GM08714 (cell line): ENCODE data around the gene HES2.

Experiments used
- H3K4me3 ChIP-seq: fragments of 200-500 bp; sonication (Bioruptor generic); 2 replicates; pipeline ENCODE4 v1.5.1; 2014; ENCODE audit warnings: mild to moderate bottlenecking, low read length, inconsistent platforms
- ZNF274 ChIP-seq: IDR thresholded peaks from 2 replicates; pipeline ENCODE4 v1.6.1; 2012; ENCODE audit warnings: mild to moderate bottlenecking, low read depth, low read length

The HES2 gene

DNA sequence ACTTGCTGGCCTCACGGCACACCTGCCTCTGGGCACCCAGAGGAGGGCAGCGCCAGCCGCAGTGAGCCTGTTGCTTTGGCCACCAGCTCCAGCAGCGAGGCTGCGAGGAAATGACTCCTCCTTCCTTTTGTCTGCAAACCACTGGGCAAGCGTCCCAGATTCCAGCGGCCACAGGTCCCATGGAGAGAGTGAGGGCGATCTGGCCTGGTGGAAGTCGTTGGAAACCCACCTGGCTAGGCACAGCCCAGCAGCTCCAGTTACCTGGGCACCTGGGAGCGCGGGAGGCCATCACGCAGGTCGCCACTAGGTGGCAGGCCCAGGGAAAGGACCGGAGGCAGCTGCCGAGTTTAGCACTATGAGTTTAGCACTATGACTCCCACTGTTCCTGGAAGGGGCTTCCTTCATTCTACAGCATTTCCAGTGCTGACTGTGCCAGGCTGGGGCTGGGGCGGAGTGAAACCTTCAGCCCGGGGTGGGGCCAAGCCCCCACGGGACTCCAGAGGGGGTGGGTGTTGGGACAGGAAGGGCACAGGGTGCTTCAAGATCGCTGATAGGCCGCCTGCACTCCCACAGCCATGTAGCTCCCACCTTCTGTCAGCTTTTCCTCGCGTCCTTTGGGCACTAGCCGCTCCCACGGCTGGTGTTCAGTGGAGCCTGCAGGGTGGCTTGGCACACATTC, 3.7 kb upstream of the HES2 start:
- no peak overlapping the region for H3K4me3 ChIP-seq
- no peak for TF ChIP-seq ZNF274

DNA sequence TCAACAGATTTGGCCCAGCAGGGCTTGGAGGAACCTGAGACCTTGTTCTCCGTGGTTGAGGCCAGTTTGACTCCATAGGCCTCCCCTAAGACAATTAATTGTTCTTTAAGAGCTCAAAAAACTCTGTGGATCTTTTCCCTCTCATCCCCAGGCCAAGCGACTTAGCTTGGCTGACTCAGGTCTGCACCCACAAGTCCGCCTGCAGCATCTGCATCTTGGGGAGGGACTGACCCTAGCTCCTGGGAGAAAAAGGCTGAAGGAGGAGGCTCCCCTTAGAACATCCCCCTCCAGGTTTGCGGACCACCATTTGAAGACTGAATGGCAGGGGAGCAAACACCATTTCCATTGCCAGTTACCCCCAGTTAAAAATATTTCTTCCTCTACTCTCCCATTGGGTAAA, 1.5 kb upstream of the HES2 start:
- H3K4me3 ChIP-seq: no peak overlapping the region
- no peak for TF ChIP-seq ZNF274

DNA sequence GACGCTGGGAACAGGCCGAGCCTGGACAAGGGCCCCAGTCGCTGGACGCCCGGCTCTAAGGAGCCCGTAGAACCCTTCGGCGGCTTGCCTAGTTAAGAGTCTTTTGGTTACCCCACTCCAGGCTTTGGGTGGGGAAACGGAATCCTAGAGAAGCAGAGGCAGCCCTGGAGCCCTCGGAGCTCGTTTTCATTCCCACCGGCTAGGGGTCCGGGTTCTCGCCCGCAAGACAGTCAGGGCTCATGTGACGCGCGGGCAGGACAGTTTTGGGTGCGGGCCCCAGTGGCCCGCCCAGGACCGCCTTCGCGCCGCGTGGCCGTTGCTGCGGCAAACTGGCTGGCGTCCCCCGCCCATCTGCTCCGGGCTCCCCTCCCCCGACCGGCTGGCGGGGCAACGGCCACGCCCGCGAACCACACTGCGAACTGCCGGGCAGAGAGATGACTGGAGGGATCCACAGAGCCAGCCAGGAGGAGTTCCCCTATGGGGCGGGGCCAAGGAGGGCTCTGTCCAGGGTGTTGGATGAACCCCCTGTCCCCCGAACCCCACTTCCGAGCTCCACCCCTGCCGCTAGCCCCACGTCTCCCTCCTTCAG, 829 bp upstream of the HES2 start:
- no peak overlapping the region for H3K4me3 ChIP-seq
- no peak for TF ChIP-seq ZNF274

DNA sequence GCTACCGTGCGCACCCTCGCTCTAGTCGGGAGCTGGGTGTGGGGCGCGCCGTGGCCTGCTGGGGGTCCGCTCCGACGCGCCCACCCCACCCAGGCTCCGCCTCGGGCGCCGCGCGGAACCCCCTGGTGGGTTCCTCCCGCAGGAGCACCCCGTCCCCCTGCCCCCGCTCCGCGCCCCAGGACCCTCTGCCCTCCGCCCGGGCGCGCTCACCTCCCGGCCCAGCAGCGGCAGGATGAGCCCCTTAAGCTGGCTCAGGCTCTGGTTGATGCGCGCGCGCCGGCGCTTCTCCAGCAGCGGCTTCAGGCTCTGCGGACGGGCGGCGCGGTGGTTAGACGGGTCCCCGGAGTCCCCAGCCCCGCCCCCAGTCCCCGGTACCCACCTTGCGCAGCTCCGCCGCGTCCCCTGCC, 319 bp downstream of the HES2 start:
- H3K4me3 ChIP-seq: no peak overlapping the region
- no peak for TF ChIP-seq ZNF274

DNA sequence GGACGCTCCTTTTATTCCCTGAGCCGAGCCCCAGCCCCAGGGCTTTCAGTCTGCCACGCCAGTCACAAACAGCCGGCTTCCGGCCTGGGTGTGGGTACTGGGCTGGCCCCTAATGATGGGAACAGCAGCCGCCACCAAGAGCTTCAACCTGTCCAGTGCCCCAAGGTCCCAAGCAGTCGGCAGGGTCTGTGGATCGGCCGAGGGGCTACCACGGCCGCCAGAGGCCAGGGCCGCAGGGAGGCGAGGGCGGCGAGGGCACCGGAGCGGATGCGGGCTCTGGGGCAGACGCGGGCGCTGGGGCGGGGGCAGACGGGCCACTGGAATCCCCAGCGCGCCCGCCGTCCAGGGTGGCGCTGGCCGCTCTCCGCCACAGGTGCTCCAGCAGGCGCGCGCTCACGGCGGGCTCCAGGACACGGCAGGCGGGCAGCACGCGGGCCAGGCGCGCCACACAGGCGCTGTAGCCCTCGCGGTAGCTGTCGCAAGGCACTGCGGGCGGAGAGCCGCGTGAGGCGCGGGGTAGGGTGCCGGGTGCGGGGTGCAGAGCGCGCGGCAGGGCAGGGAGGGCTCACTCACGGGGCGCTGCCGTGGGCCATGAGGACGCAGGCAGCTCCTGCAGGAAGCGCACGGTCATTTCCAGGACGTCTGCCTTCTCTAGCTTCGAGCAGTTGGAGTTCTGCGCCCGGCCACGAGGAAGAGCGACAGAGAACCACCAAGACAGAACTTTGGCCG, 887 bp downstream of the HES2 start:
- no peak for TF ChIP-seq ZNF274
- H3K4me3 ChIP-seq: no peak overlapping the region

DNA sequence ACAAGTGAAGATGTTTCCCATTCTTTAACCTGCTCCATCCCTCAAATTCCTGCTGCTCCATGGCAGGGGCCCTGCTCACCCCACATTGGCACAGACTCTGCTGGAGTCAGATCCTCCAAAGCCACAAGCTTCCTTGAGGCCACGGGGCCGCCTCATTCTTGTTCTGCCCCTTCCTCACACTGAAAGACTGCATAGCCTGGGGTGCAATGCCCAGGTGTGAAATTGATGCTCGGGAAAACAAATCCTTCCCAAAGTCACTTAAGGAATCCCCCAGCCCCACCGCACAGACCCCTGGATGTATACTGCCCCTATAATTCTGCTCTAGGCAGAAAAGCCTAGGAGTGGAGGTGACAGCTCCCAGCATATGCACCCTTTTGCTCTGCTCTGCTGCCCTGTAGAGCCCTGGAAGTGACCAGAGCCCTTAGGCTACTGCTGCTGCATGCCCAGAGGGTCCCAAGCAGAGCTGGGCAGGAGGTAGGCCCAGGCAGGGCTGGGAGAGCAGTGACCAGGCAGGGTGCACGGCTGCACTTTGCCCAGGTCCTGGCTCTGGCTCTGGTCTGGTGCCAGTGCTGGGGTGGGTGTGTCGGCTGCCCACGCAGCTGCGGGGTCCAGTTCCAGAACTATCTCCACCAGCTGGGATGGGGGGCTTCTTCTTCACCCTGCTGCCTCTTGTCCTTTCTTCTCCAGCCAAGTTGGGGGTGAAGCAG, 1.6 kb downstream of the HES2 start:
- no peak for TF ChIP-seq ZNF274
- H3K4me3 ChIP-seq: no peak overlapping the region

DNA sequence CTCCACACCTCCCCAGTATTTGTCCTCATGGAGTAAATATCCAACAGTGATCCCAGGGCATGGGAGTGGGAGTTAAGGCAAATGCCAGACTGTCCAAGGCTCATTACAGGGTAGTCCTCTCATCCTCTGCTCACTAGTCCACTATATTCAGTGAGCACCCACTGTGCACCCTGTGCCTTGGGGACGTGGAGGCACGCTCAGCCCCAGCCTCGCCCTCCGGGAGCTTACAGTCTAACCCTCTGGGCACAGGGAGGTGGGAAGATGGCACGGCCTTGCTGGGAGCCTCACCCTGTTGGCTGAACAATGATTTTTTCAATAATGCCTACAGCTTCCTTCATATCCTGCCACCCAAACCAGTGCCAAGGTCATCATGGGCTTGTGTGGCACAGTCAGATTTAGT, 2.8 kb downstream of the HES2 start:
- TF ChIP-seq ZNF274: no peak
- no peak overlapping the region for H3K4me3 ChIP-seq

DNA sequence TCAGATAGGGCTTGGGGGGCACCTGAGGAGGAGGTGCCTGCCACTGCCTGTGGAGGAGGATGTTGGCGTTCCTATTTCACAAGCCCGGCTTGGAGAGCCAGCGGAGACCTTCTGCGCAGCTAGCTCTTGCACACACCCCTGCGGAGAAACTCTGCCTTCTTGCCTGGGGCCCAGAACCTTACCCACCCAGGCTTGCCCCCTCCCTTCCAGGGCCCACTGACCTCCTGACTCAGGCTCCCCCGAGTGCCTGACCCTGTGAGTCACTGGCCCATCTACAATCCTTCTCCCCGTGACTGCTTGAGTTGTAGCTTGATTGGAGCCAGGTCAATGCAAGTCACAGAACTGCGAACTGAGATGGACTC, 3.4 kb downstream of the HES2 start:
- no peak overlapping the region for H3K4me3 ChIP-seq
- no peak for TF ChIP-seq ZNF274

DNA sequence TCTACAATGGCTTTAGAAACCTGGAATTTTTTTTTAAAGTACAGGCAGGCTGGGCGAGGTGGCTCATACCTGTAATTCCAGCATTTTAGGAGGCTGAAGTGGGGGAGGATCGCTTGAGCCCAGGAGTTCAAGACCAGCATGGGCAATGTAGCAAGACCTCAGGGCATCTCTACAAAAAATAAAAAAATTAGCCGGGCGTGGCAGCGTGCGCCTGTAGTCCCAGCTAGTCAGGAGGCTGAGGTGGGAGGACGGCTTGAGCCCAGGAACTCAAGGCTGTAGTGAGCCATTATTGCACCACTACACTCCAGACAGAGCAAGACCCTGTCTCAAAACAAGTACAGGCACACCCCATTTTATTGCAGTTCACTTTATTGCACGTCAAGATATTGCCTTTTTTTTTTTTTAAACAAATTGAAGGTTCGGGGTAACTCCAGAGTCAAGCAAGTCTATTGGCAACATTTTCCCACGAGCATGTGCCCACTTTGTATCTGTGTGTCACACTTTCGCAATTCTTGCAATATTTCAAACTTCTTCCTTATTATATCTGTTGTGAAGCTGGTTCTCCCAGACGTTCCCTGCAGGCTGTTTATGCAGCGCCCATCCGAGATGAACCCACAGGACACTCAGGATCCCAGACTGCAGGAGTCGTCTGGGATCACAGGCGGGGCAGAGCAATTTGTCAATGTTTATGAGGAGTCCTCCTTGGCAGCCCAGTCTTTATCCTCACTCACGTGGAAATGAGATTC, 4.7 kb downstream of the HES2 start:
- no peak for TF ChIP-seq ZNF274
- no peak overlapping the region for H3K4me3 ChIP-seq

DNA sequence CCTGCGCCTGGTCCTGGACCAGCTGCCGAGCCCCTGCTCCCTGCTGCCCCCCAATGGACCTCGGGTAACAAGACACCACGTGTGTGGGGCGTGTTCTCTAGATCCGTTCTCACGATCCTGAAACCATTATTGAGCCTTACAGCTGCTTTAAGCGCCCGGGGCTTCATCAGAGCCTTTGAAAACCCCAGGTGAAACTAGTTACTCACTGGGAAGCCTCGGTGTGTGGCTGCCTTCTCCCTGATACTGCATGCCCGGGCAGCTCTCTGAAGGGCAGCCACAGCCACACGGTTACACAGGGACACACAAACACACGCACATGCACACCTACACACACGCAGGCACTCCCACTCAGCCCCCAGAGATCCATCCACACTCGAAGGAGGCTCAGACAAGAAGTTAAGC, 5.3 kb downstream of the HES2 start:
- no peak for TF ChIP-seq ZNF274
- H3K4me3 ChIP-seq: no peak overlapping the region

DNA sequence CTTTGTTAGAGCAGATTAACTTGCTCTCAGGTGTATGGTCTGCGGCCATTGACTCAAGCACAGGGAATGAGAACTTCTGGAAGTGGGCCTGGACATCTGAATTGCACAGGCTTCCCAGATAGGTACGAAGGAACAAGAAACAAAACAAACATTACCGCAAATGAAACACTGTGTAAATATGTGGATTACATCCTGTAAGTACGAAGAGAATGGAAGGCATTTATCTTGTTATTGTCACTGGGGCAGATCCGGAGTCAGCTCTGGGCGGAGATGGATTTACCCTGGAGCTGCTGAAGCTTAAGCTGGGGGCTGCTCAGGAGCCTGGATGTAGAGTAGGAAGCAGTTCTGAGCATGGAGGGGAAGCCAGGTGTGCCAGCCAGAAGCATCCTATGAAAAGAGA, 6.8 kb downstream of the HES2 start:
- TF ChIP-seq ZNF274: no peak
- no peak overlapping the region for H3K4me3 ChIP-seq

DNA sequence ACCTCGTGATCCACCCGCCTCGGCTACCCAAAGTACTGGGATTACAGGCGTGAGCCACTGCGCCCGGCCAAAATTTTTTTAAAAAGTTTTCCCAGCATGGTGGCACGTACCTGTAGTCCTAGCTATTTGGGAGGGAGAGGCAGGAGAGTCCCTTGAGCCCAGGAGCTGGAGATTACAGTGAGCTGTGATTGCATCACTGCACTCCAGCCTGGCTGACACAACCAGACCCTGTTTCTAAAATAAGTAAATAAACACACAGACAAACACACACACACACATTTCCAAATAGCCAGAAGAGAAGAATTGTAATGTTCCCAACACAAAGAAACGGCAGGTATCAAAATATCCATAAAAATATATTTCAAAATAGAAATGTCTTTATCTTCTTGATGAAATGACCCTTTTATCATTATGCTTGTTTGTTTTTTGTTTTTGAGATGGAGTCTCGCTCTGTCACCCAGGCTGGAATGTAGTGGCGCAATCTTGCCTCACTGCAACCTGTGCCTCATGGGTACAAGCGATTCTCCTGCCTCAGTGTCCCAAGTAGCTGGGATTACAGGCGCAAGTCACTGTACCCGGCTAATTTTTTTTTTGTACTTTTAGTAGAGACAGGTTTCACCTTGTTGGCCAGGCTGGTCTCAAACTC, 9.3 kb downstream of the HES2 start:
- H3K4me3 ChIP-seq: no peak overlapping the region
- TF ChIP-seq ZNF274: no peak

DNA sequence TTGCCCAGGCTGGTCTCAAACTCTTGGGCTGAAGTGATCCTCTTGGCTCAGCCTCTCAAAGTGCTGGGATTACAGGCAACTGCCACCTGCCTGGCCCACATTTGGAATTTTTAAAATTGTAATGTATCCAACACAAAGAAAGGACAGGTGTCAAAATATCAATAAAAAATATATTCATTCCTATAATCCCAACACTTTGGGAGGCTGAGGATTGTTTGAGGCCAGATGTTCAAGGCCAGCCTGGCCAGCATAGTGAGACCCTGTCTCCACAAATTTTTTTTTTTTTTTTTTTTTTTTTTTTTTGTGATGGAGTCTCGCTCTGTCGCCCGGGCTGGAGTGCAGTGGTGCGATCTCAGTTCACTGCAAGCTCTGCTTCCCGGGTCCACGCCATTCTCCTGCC, 10.0 kb downstream of the HES2 start:
- H3K4me3 ChIP-seq: no peak overlapping the region
- TF ChIP-seq ZNF274: no peak

DNA sequence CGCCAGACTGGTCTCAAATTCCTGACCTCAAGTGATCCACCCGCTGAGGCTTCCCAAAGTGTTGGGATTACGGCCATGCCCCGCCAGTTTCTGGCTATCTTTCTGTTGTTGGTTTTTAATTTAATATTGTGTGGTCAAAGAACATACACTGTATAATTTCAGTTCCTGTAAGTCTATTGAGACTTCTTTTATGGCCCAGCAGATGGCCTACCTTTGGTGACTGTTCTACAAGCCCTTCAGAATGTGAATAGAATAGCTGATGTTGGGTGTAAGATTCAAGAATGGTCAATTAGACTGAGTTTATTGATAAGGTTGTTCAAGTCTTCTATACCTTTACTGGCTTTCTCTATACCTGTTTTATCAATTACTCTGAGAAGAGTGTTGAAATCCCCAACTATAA, 10.7 kb downstream of the HES2 start:
- H3K4me3 ChIP-seq: no peak overlapping the region
- TF ChIP-seq ZNF274: no peak
